GM12872 (cell line): ENCODE data around the gene KDF1.

Experiments used
- TF ChIP-seq, protein P1 (sequence below): IDR thresholded peaks from 3 replicates; pipeline ENCODE4 v1.5.1; 2011; ENCODE audit warnings: low read depth, mild to moderate bottlenecking, low read length, moderate library complexity; ENCODE audit not compliant: insufficient read depth

The KDF1 gene

DNA sequence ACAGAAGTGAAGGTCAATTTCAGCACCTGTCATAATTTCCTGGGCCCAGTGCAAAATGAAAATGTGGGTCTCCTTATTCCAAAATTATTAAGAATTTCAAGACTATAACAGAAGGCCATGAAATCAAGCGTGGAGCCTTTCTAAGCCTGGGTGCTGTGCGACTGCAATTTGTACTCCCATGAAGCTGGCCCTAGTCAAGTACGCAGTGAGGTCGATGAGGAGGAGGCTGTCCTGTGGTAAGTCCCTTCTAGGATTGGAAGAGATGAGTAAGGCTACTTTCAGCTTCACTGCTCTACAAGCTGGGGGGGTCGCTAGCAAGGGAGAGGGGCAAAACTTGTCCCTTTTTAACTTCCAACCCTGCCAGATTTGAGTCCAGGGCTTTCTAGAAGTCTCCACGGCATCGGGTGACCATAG lies 39.1 kb downstream of the KDF1 start:
- TF ChIP-seq, protein P1, sequence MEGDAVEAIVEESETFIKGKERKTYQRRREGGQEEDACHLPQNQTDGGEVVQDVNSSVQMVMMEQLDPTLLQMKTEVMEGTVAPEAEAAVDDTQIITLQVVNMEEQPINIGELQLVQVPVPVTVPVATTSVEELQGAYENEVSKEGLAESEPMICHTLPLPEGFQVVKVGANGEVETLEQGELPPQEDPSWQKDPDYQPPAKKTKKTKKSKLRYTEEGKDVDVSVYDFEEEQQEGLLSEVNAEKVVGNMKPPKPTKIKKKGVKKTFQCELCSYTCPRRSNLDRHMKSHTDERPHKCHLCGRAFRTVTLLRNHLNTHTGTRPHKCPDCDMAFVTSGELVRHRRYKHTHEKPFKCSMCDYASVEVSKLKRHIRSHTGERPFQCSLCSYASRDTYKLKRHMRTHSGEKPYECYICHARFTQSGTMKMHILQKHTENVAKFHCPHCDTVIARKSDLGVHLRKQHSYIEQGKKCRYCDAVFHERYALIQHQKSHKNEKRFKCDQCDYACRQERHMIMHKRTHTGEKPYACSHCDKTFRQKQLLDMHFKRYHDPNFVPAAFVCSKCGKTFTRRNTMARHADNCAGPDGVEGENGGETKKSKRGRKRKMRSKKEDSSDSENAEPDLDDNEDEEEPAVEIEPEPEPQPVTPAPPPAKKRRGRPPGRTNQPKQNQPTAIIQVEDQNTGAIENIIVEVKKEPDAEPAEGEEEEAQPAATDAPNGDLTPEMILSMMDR, result no peak

DNA sequence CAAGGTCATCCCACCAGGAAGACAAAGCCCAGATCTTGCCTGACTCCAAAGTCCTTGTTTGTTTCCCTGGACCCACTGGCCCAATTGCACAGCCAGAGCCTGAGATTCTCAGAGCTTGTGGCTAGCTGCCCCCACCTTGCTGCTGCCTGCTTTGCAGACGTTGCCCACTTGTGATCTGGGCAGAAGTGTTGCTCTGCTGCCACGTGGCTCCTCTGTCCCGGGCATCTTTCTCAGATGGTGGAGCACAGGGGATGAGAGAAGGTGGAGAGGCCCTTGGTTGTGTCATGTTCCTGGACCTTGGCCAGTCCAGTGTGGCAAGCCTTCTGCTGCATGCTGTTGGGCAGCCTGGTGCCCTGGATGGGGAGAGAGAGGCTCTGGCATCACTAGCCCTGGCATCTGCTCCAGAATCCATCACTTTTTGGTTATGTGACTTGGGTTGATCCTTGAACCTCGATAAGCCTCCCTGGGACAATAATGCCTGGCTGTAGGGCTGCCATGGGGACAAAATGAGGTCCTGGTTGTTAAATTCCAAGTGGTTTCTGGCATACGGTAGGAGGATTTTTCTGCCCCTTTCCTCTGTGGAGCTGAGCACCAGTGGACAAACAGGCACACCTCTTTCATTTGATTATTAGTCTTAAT lies 44.9 kb downstream of the KDF1 start:
- TF ChIP-seq, protein P1, result no peak

DNA sequence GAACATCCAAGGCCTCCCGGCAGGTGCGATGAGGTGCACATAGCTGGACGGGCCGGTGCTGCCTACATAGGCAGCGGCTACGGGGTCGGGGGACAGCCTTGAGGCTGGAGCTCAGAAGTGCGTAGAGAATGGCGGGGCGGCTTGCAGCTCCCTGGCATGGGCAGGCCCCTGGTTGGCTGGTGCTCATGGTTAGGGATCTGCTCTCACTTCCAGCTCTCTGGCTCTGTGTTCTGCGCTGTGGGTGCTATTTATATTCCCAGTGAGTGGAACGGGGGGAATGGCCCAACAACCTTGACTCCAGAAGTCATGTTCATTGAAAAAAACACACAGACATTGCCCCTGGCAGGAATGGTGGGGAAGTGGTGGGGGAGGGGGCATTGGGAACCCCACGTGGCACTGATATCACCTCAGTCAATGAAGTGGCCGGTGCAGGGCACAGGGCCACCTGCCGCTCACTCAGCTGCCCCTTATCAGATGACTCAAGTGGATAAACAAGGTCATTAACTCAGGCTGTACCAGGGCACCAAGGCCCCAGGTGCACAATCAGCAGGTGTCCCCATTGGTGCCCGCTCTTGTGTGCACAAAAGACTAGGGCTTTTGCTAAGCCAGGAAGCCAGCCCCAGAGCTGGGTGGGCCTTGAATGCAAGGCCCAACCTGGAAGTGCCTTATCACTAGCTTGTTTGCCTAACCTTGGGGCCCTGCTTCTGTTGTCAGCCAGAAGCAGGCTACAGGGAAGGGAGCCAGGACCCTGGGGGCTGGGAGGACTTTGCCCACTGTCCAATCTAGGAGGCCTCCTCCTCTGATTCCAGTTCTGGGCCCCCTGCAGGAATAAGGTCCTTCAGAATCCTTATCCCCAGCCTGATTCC lies 46.3 kb downstream of the KDF1 start, which contains the start of gene NR0B2:
Gene NR0B2, minus strand, starts transcription at position 222 of the 866 bp plus-strand sequence. Its CDS starts 35 bp downstream, at position 187.
- TF ChIP-seq, protein P1, result no peak

DNA sequence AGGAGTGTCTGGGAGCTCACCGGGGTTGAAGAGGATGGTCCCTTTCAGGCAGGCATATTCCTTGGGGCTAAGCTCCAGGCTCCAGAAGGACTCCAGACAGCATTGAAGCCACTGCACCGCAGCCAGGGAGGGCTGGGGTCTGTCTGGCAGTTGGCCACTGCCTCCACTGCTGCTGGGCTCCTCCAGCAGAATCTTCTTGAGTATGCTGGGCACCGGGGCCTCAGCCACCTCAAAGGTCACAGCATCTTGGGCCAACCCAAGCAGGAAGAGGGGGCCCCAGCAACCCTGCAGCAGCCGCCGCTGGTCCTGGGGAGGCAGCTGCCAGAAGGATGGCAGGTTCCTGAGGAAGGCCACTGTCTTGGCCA lies 46.9 kb downstream of the KDF1 start:
- TF ChIP-seq, protein P1, result no peak

DNA sequence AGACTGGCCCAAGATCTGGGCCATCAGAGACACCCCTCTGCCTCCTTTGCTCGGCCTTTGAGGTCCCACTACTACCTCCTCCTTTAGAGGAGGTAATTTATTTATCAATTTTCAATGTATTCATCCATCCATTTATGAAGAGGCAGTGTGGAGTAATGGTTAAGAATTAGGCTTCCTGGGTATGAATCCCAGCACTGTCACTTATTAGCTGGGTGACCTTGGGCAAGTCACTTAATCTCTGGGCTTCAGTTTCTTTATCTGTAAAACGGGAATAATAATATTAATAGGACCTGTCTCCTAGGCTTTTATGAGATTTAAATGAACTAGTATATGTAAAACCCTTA lies 48.1 kb downstream of the KDF1 start:
- TF ChIP-seq, protein P1, result no peak

DNA sequence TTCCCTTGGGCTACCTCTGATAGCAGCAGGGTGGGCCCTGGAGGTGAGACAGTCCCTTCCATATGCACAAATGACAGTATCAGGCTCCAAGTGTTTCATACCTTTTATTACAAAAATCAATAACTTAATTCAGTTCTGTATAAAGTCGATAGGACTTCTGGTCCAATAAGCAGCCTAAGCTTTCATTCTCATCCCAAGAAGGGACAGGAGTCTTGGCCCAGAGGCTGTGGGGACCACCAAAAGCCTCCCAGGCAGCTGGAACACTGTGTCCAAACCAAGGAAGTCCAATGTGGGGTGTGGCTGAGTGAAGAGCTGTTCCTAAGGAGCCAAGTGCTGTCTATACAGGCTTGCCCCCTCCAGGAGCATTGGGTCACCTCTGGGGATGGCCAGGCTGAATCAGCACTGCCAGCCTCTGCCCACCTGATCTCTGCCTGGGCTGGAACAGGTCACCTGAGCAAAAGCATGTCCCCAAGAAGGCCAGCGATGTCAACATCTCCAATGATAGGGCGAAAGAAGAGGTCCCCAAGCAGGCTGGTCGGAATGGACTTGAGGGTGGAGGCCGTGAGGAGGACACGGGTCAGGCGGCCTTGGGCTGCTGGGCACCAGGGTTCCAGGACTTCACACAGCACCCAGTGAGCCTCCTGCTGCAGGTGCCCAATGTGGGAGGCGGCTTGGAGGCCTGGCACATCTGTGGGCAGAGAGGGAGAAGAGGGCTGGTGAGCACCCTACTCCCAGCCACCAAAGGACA lies 48.7 kb downstream of the KDF1 start:
- TF ChIP-seq, protein P1, result no peak
